Gastrocnemius medialis (tissue), 4 donors: Measurements from ENCODE around the gene POU4F2. TPM values are rescaled to one million over a fixed set of nuclear protein-coding genes. Genes with fewer than 3 reads are reported as not detected.
"Not testable (repeated sequence)": the region's sequence is repeated elsewhere in the genome, so short reads cannot be mapped to it uniquely, and the experiment has no call there.

ENCODE experiments used
- ATAC-seq, 2 donors: fragments of 150-250 bp; one replicate each; pipeline ENCODE4 v1.9.1; 2016
- DNase-seq, 2 donors: peaks; one replicate each; pipeline ENCODE4 v3.0.0-alpha.2; 2019
- H3K27ac ChIP-seq, 4 donors: fragments of 200-600 bp; sonication (generic); 1 replicate in 1 of 4; 2 replicates in 3 of 4; pipeline ENCODE4 v1.5.1; 2016 to 2018; ENCODE audit warnings: mild to moderate bottlenecking in 2 of 4, moderate library complexity in 1 of 4
- H3K27me3 ChIP-seq, 3 donors: fragments of 200-600 bp; sonication (generic) in 2 of 3; 1 replicate in 1 of 3; 2 replicates in 2 of 3; pipeline versions ENCODE4 v1.5.1 to v1.6.0; 2016 to 2019; ENCODE audit warnings: mild to moderate bottlenecking in 1 of 3, moderate library complexity in 1 of 3
- H3K36me3 ChIP-seq, 2 donors: fragments of 200-600 bp; sonication (generic) in 1 of 2; one replicate each; pipeline ENCODE4 v1.5.1; 2017 to 2018
- H3K4me1 ChIP-seq, 2 donors: fragments of 200-600 bp; sonication (generic) in 1 of 2; one replicate each; pipeline ENCODE4 v1.5.1; 2016 to 2017; ENCODE audit warnings: mild to moderate bottlenecking in 2 of 2
- H3K4me3 ChIP-seq, 4 donors: fragments of 200-600 bp; sonication (generic) in 3 of 4; 1 replicate in 1 of 4; 2 replicates in 3 of 4; pipeline ENCODE4 v1.5.1; 2016 to 2019; ENCODE audit warnings: mild to moderate bottlenecking in 2 of 4
- H3K9me3 ChIP-seq, 3 donors: fragments of 200-600 bp; sonication (generic) in 2 of 3; 1 replicate in 1 of 3; 2 replicates in 2 of 3; pipeline ENCODE4 v1.5.1; 2016 to 2019
- POLR2A ChIP-seq, 2 donors: fragments of 450-650 bp; IDR thresholded peaks; one replicate each; pipeline ENCODE4 v1.6.1; 2017; ENCODE audit warnings: antibody characterized with exemption in 2 of 2, mild to moderate bottlenecking in 2 of 2, moderate library complexity in 2 of 2
- in situ Hi-C, 4 donors: fragments of 200-750 bp; cut with MboI; loops; one replicate each; pipeline versions ENCODE4 v1.15.0 to v1.8.0; 2017; ENCODE audit warnings: low sequenced_read_pairs in 4 of 4
- intact Hi-C: fragments of 100-400 bp; cut with DNase I; formaldehyde crosslinking; loops from one replicate; pipeline ENCODE4 v1.15.1; 2023; ENCODE audit warnings: low total_unique reads
- total RNA-seq, 4 donors: library from RNA; depleted of rRNA; stranded (reverse); fragments of >200 nt; gene quantifications; one replicate each; pipeline versions ENCODE4 v1.1.0 to v1.2.3, GENCODE V29; 2016
- TF ChIP-seq, protein P1 (sequence below), 5 experiments: fragments of 450-650 bp in 3 of 5; fragments of 200-600 bp in 2 of 5; sonication (generic) in 2 of 5; IDR thresholded peaks in 4 of 5; conservative IDR thresholded peaks in 1 of 5; 1 replicate in 4 of 5; 2 replicates in 1 of 5; pipeline ENCODE4 v1.5.1; 2016 to 2019; ENCODE audit warnings: antibody characterized with exemption in 5 of 5, mild to moderate bottlenecking in 3 of 5, moderate library complexity in 3 of 5

POU4F2 gene
- total RNA-seq, 4 donors from 2014 or later, result not detected

DNA sequence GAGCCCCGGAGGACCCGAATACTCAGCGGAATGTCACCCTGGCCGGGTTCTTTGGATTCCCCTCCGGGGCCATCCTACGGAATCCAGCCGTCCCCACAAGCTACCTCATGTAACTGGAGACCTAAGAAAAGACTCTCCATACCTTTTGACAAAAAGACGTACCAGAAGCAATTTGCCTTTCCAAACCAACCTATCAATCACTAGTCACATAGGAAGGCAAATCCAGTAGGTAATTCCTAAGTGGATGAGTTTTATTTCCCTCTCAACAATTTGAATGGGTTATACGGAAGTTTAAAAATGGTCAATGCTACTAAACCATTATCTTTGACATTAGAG lies 16.8 kb downstream of the POU4F2 start:
- peak overlapping the region; percentile 34 to 57 (median 51) for H3K4me3 ChIP-seq
- H3K27me3 ChIP-seq, result peaks cover 34 to 57% (median 53%) of the 10 kb centered on the region in 3 donors
- no peak overlapping the region for H3K27ac ChIP-seq
- TF ChIP-seq, protein P1, sequence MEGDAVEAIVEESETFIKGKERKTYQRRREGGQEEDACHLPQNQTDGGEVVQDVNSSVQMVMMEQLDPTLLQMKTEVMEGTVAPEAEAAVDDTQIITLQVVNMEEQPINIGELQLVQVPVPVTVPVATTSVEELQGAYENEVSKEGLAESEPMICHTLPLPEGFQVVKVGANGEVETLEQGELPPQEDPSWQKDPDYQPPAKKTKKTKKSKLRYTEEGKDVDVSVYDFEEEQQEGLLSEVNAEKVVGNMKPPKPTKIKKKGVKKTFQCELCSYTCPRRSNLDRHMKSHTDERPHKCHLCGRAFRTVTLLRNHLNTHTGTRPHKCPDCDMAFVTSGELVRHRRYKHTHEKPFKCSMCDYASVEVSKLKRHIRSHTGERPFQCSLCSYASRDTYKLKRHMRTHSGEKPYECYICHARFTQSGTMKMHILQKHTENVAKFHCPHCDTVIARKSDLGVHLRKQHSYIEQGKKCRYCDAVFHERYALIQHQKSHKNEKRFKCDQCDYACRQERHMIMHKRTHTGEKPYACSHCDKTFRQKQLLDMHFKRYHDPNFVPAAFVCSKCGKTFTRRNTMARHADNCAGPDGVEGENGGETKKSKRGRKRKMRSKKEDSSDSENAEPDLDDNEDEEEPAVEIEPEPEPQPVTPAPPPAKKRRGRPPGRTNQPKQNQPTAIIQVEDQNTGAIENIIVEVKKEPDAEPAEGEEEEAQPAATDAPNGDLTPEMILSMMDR (IDR thresholded peaks at IDR 0.05 in 4 of 5, conservative IDR thresholded peaks at IDR 0.05 in 1 of 5), result no peak
- TF ChIP-seq POLR2A (IDR thresholded peaks at IDR 0.05), result no peak
- intact Hi-C loops (loop anchor here (10.0 kb wide), 1 partner anchor 311 kb away; no protein-coding TSS in a partner anchor), in situ Hi-C loops (no loop called here)
- ATAC-seq (no peak), DNase-seq (no peak)
- H3K36me3 ChIP-seq, result no peaks in the 10 kb centered on the region
- H3K4me1 ChIP-seq, result peaks cover 0 to 4% of the 10 kb centered on the region in 2 donors
- H3K9me3 ChIP-seq, result no peaks in the 10 kb centered on the region

GRCh38 chr4:146661367-146661766 lies 22.7 kb downstream of the POU4F2 start:
- in situ Hi-C loops, result no loop called here
- Histone ChIP-seq H3K27ac (no peak overlapping the region), H3K4me3 (no peak overlapping the region), H3K4me1 (no peaks in the 10 kb centered on the region), H3K9me3 (no peaks in the 10 kb centered on the region), H3K27me3 (peaks cover 0 to 9% (median 6%) of the 10 kb centered on the region in 3 donors), H3K36me3 (no peaks in the 10 kb centered on the region)
- TF ChIP-seq POLR2A (IDR thresholded peaks at IDR 0.05), result no peak
- TF ChIP-seq, protein P1 (IDR thresholded peaks at IDR 0.05 in 4 of 5, conservative IDR thresholded peaks at IDR 0.05 in 1 of 5), result no peak
- intact Hi-C loops, result no loop called here
- no peak for ATAC-seq
- DNase-seq, result no peak

GRCh38 chr4:146663968-146664311 lies 25.2 kb downstream of the POU4F2 start:
- DNase-seq, H3K27me3 ChIP-seq, H3K4me1 ChIP-seq, in situ Hi-C loops, ATAC-seq, H3K36me3 ChIP-seq, H3K27ac ChIP-seq, H3K4me3 ChIP-seq, H3K9me3 ChIP-seq, intact Hi-C loops: not testable (repeated sequence)

- intact Hi-C loops (no loop called here), in situ Hi-C loops (no loop called here)
- H3K36me3 ChIP-seq, result no peaks in the 10 kb centered on the region
- no peaks in the 10 kb centered on the region for H3K9me3 ChIP-seq
- H3K27me3 ChIP-seq, result no peaks in the 10 kb centered on the region
- no peaks in the 10 kb centered on the region for H3K4me1 ChIP-seq
- no peak for ATAC-seq
- no peak overlapping the region for H3K4me3 ChIP-seq
- TF ChIP-seq, protein P1 (IDR thresholded peaks at IDR 0.05 in 4 of 5, conservative IDR thresholded peaks at IDR 0.05 in 1 of 5), result no peak
- no peak for TF ChIP-seq POLR2A (IDR thresholded peaks at IDR 0.05)
- DNase-seq, result no peak
- no peak overlapping the region for H3K27ac ChIP-seq
These were observed 36.3 kb downstream of the POU4F2 start for GRCh38 chr4:146674829-146675570.

Other genes with a start within 250 kb of the POU4F2 start
- gene SLC10A7, start 117.0 kb upstream of the POU4F2 start, total RNA-seq, result 1 to 10 TPM; 2.1 to 6.0 (median 2.3) TPM